Endothelial cell of umbilical vein (primary cell): ENCODE results near the gene CTLA4. TPM values are rescaled to one million over a fixed set of nuclear protein-coding genes. Genes with fewer than 3 reads are reported as not detected.

Experiments
- BruUV-seq: library from RNA; stranded (reverse); fragments of 400-500 nt; replicated peaks from 2 replicates; lab custom pipeline; 2021; lab: Mats Ljungman, UMichigan
- CTCF ChIA-PET: fragments of 300-600, 350-600 bp; sonication (Branson Sonifier 250); formaldehyde crosslinking; loops from one replicate; lab custom pipeline; 2021; ENCODE audit warnings: antibody characterized with exemption, inconsistent platforms; lab: Charles Lee
- POLR2A ChIA-PET: fragments of 300-600, 350-600 bp; sonication (Branson Sonifier 250); formaldehyde crosslinking; loops from one replicate; lab custom pipeline; 2021; ENCODE audit warnings: antibody characterized with exemption, inconsistent platforms; lab: Charles Lee
- DNase-seq: peaks from one replicate; pipeline ENCODE4 v3.0.0-alpha.2; 2011; ENCODE audit warnings: low read depth, low spot score
- FAIRE-seq: peaks from 2 replicates; lab custom pipeline; 2011; peaks lifted over from hg19 to GRCh38; lab: Jason Lieb, UNC
- H2AFZ ChIP-seq: 2 replicates; pipeline ENCODE4 v1.6.0; 2012; ENCODE audit warnings: low read depth, low read length, control low read depth, inconsistent platforms
- H3K27ac ChIP-seq: 2 replicates; pipeline ENCODE4 v1.5.1; 2011; ENCODE audit warnings: low read depth, mild to moderate bottlenecking, control low read depth, low read length, moderate library complexity; ENCODE audit not compliant: insufficient read depth
- H3K27me3 ChIP-seq, 2 experiments: 2 replicates each; pipeline versions ENCODE4 v1.6.0 to v1.6.1; 2011; ENCODE audit warnings: low read length in 2 of 2, mixed read lengths in 1 of 2; ENCODE audit not compliant: control insufficient read depth in 2 of 2, insufficient read depth in 2 of 2
- H3K36me3 ChIP-seq, 2 experiments: 2 replicates in 1 of 2; 3 replicates in 1 of 2; pipeline ENCODE4 v1.5.1; 2011; ENCODE audit warnings: low read length in 2 of 2, mild to moderate bottlenecking in 1 of 2, moderate library complexity in 1 of 2; ENCODE audit not compliant: control insufficient read depth in 2 of 2, insufficient read depth in 2 of 2; ENCODE audit errors: extremely low read depth in 1 of 2
- H3K4me1 ChIP-seq: 3 replicates; pipeline ENCODE4 v1.5.1; 2011; ENCODE audit warnings: mild to moderate bottlenecking, low read length; ENCODE audit not compliant: control insufficient read depth, insufficient read depth; ENCODE audit errors: extremely low read depth
- H3K4me2 ChIP-seq: 2 replicates; pipeline ENCODE4 v1.6.1; 2011; ENCODE audit warnings: low read length, control low read depth, mixed read lengths; ENCODE audit not compliant: insufficient read depth
- H3K4me3 ChIP-seq, 3 experiments: fragments of 200-600 bp in 1 of 3; sonication (generic), shearing (Covaris generic) in 1 of 3; replicated peaks in 1 of 3; 2 replicates each; pipeline ENCODE4 v1.5.1; 2011 to 2016; ENCODE audit warnings: control low read depth in 3 of 3, low read length in 3 of 3, mild to moderate bottlenecking in 2 of 3, inconsistent platforms in 1 of 3, low read depth in 1 of 3, moderate library complexity in 1 of 3; ENCODE audit not compliant: insufficient read depth in 1 of 3
- H3K79me2 ChIP-seq: 2 replicates; pipeline ENCODE4 v1.6.0; 2012; ENCODE audit warnings: low read length, inconsistent platforms; ENCODE audit not compliant: control insufficient read depth, insufficient read depth
- H3K9ac ChIP-seq: replicated peaks from 2 replicates; pipeline ENCODE3; 2011; ENCODE audit warnings: low read length, control low read depth; ENCODE audit not compliant: insufficient read depth; ENCODE audit errors: extremely low read depth
- H3K9me1 ChIP-seq: replicated peaks from 3 replicates; pipeline ENCODE4 v1.6.0; 2011; ENCODE audit warnings: mild to moderate bottlenecking, low read length; ENCODE audit not compliant: control insufficient read depth, insufficient read depth; ENCODE audit errors: extremely low read depth
- H3K9me3 ChIP-seq: replicated peaks from 2 replicates; pipeline ENCODE4 v1.5.1; 2012; ENCODE audit warnings: low read length, inconsistent platforms; ENCODE audit not compliant: control insufficient read depth, insufficient read depth
- H4K20me1 ChIP-seq: replicated peaks from 2 replicates; pipeline ENCODE3; 2011; ENCODE audit warnings: mild to moderate bottlenecking, low read length; ENCODE audit not compliant: control insufficient read depth, insufficient read depth; ENCODE audit errors: extremely low read depth
- CTCF ChIP-seq, 2 donors: IDR thresholded peaks; 1 replicate in 1 of 2; 2 replicates in 1 of 2; pipeline ENCODE4 v1.5.1; 2011; ENCODE audit warnings: low read length in 2 of 2, mild to moderate bottlenecking in 2 of 2, moderate library complexity in 2 of 2, control low read depth in 1 of 2, inconsistent platforms in 1 of 2, low read depth in 1 of 2; ENCODE audit not compliant: insufficient read depth in 1 of 2; ENCODE audit errors: extremely low read depth in 1 of 2
- EZH2 ChIP-seq: IDR thresholded peaks from 2 replicates; pipeline ENCODE4 v1.6.1; 2012; ENCODE audit warnings: borderline replicate concordance, low read depth, mild to moderate bottlenecking, moderate library complexity, low read length, inconsistent platforms; ENCODE audit not compliant: severe bottlenecking
- FOS ChIP-seq: IDR thresholded peaks from 2 replicates; pipeline ENCODE4 v1.6.1; 2011; ENCODE audit warnings: mild to moderate bottlenecking, low read length, moderate library complexity, borderline replicate concordance; ENCODE audit not compliant: insufficient read depth
- GATA2 ChIP-seq: IDR thresholded peaks from 2 replicates; pipeline ENCODE4 v1.7.0; 2011; ENCODE audit warnings: low read depth, mild to moderate bottlenecking, moderate library complexity, mixed read lengths, low read length; ENCODE audit not compliant: insufficient read length, insufficient read depth
- JUN ChIP-seq: IDR thresholded peaks from 2 replicates; pipeline ENCODE4 v1.6.1; 2011; ENCODE audit warnings: borderline replicate concordance, low read depth; ENCODE audit not compliant: insufficient read length, insufficient read depth
- MAX ChIP-seq: IDR thresholded peaks from 2 replicates; pipeline ENCODE4 v1.6.1; 2011; ENCODE audit not compliant: insufficient read depth, insufficient read length
- MYC ChIP-seq: IDR thresholded peaks from one replicate; pipeline ENCODE4 v1.6.1; 2011; ENCODE audit warnings: mild to moderate bottlenecking, low read depth, low read length
- POLR2A ChIP-seq: IDR thresholded peaks from 2 replicates; pipeline ENCODE4 v1.6.1; 2012; ENCODE audit warnings: low read depth, mild to moderate bottlenecking, control low read depth, low read length
- POLR2AphosphoS5 ChIP-seq: IDR thresholded peaks from 2 replicates; pipeline ENCODE4 v1.6.1; 2012; ENCODE audit warnings: low read depth, mild to moderate bottlenecking, control low read depth, low read length, moderate library complexity; ENCODE audit not compliant: insufficient read depth
- dilution Hi-C: fragments of 300-500 bp; cut with MboI; formaldehyde crosslinking; loops from one replicate; pipeline ENCODE4 v1.15.0; 2019; ENCODE audit warnings: low sequenced_read_pairs; ENCODE audit not compliant: extremely low pct_ligation_motif_present
- intact Hi-C: fragments of 100-400 bp; cut with micrococcal nuclease; formaldehyde crosslinking; loops from one replicate; pipeline ENCODE4 v1.10.0; 2022
- polyA plus RNA-seq, 4 experiments: library from polyadenylated mRNA; depleted of rRNA in 3 of 4; stranded (reverse) in 3 of 4; unstranded in 1 of 4; fragments of >200 nt; gene quantifications; 2 replicates each; pipeline versions ENCODE4 v1.2.1 to v1.2.3, GENCODE V29; 2011 to 2012; ENCODE audit warnings: missing spikeins in 1 of 4
- total RNA-seq: library from RNA; stranded (reverse); gene quantifications from 2 replicates; pipeline ENCODE4 v1.2.3, GENCODE V29; 2021

CTLA4 gene
- total and polyA plus RNA-seq, 2 donors (not counting 3 experiments of a cell fraction or from before 2014, with no cell fraction given) = not detected

GRCh38 chr2:203913947-203914346 lies 46.4 kb downstream of the CTLA4 start:
- H3K9ac ChIP-seq = no peak overlapping the region
- BruUV-seq = no TSS peak
- no peaks in the 10 kb centered on the region for H3K36me3 ChIP-seq
- no peak overlapping the region for H3K4me3 ChIP-seq
- H3K9me3 ChIP-seq = no peaks in the 10 kb centered on the region
- H3K27ac ChIP-seq = no peak overlapping the region
- no peak for FAIRE-seq
- H4K20me1 ChIP-seq = no peaks in the 10 kb centered on the region
- no peak for DNase-seq
- POLR2A ChIA-PET = no interaction called here
- H2AFZ ChIP-seq = no peak overlapping the region
- intact Hi-C loops = no loop called here
- H3K4me1 ChIP-seq = peaks cover 7% of the 10 kb centered on the region
- CTCF ChIA-PET = interaction anchor here (0.8 kb wide), 1 partner anchor 15 kb away, joined by 3 read pairs; no protein-coding TSS in a partner anchor
- dilution Hi-C loops = no loop called here
- no peaks in the 10 kb centered on the region for H3K79me2 ChIP-seq
- H3K27me3 ChIP-seq = peaks cover 3 to 6% of the 10 kb centered on the region in 2 experiments
- no peaks in the 10 kb centered on the region for H3K9me1 ChIP-seq
- TF ChIP-seq CTCF (IDR thresholded peaks at IDR 0.05; ENCODE audit: extremely low read depth in 1 of 2, insufficient read depth in 1 of 2, low read depth in 1 of 2, low read length in 2 of 2) (no peak), JUN (no peak), MAX (no peak), POLR2A (no peak), GATA2 (no peak), MYC (no peak), FOS (no peak), POLR2AphosphoS5 (no peak), EZH2 (no peak)
- H3K4me2 ChIP-seq = no peak overlapping the region
